ENCODE data around the gene GNG14.

DNA sequence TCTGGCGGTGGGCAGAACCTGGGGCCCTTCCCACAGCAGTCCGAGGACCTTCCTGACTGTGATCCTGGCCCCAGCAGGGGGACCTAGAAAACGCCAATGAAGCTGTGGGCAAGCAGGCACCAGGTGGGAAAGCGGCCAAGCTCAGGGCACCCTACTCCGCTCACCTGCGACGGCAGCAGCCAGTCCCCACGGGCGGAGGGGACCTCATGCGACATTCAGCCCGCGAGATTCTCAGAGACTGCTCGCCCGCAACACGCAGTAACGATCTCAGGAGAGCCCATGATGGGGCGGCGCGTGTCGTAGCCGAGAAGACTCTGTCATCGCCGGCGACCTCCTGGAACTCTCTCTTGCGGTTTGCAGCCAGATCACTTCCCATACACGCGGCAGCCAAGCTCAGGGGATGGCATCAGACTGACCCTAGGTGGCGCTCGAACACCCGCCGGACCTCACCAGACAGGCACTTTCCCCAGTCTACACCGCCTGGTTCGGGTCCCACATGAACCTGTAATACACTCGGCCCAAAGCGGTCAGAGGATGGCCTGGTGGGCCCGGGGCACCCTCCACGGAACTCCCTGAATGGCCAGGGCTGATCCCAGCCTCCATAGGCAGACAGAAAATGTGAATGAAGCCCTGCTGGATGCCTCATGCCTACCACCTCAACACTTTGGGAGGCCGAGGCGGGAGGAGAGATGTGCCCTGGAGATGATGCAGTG is 47.7 kb upstream of the GNG14 start:
- TF ChIP-seq, protein P1, sequence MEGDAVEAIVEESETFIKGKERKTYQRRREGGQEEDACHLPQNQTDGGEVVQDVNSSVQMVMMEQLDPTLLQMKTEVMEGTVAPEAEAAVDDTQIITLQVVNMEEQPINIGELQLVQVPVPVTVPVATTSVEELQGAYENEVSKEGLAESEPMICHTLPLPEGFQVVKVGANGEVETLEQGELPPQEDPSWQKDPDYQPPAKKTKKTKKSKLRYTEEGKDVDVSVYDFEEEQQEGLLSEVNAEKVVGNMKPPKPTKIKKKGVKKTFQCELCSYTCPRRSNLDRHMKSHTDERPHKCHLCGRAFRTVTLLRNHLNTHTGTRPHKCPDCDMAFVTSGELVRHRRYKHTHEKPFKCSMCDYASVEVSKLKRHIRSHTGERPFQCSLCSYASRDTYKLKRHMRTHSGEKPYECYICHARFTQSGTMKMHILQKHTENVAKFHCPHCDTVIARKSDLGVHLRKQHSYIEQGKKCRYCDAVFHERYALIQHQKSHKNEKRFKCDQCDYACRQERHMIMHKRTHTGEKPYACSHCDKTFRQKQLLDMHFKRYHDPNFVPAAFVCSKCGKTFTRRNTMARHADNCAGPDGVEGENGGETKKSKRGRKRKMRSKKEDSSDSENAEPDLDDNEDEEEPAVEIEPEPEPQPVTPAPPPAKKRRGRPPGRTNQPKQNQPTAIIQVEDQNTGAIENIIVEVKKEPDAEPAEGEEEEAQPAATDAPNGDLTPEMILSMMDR (IDR thresholded peaks at IDR 0.05 in 2 of 3, conservative IDR thresholded peaks at IDR 0.05 in 1 of 3; ENCODE audit: borderline replicate concordance in 1 of 3, insufficient read depth in 1 of 3, low read depth in 2 of 3, low read length in 2 of 3) = peak in 2 of 3 experiments; percentile 52 to 57; a peak in 4 of 6 replicates
- TF ChIP-seq FOSL1 (IDR thresholded peaks at IDR 0.05; ENCODE audit: low read depth) (no peak), POLR2A (IDR thresholded peaks at IDR 0.05; ENCODE audit: borderline replicate concordance, extremely low read depth, insufficient read depth, insufficient read length) (no peak), SRF (IDR thresholded peaks at IDR 0.05; ENCODE audit: low read depth) (no peak), EZH2 (IDR thresholded peaks at IDR 0.05) (no peak), RAD21 (IDR thresholded peaks at IDR 0.05; ENCODE audit: low read depth) (peak; percentile 38), TCF7L2 (IDR thresholded peaks at IDR 0.05; ENCODE audit: borderline replicate concordance, extremely low read depth, insufficient read depth, insufficient read length) (no peak)
- TF ChIP-seq, protein P2, sequence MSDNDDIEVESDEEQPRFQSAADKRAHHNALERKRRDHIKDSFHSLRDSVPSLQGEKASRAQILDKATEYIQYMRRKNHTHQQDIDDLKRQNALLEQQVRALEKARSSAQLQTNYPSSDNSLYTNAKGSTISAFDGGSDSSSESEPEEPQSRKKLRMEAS (IDR thresholded peaks at IDR 0.05) = no peak
